Measurements from ENCODE around the gene PPA2.

PPA2 gene

DNA sequence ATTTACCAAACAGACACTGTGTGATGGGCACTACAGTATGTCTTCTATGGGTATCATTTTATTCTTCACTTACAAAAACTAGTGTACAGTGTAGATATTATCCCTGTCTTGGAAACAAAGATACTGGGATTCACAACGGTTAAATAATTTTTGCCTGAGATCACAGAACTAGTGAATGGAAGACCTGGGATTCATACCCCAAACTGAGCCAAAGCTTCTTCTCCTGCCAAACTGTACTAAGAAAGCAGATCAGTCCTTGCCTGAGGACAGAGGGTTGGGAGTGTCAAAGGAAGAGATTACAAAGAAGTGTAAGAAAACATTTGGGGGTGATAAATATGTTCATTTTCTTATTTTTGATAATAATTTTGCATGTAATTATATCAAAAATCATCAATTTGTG is 43.1 kb downstream of the PPA2 start:
- TF ChIP-seq, protein P1, sequence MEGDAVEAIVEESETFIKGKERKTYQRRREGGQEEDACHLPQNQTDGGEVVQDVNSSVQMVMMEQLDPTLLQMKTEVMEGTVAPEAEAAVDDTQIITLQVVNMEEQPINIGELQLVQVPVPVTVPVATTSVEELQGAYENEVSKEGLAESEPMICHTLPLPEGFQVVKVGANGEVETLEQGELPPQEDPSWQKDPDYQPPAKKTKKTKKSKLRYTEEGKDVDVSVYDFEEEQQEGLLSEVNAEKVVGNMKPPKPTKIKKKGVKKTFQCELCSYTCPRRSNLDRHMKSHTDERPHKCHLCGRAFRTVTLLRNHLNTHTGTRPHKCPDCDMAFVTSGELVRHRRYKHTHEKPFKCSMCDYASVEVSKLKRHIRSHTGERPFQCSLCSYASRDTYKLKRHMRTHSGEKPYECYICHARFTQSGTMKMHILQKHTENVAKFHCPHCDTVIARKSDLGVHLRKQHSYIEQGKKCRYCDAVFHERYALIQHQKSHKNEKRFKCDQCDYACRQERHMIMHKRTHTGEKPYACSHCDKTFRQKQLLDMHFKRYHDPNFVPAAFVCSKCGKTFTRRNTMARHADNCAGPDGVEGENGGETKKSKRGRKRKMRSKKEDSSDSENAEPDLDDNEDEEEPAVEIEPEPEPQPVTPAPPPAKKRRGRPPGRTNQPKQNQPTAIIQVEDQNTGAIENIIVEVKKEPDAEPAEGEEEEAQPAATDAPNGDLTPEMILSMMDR (IDR thresholded peaks at IDR 0.05) = no peak
- no peak overlapping the region for H2AFZ ChIP-seq
- H3K9ac ChIP-seq = no peak overlapping the region
- no peaks in the 10 kb centered on the region for H3K27me3 ChIP-seq (ENCODE audit: control insufficient read depth, insufficient read depth, low read length)
- no peaks in the 10 kb centered on the region for H3K4me1 ChIP-seq
- no peaks in the 10 kb centered on the region for H3K79me2 ChIP-seq
- no peak overlapping the region for H3K4me2 ChIP-seq (ENCODE audit: low read length)
- H3K4me3 ChIP-seq (ENCODE audit: low read depth, low read length) = no peak overlapping the region
- H3K36me3 ChIP-seq (ENCODE audit: control insufficient read depth, insufficient read depth, low read length) = no peaks in the 10 kb centered on the region
- no peak overlapping the region for H3K27ac ChIP-seq
- no peaks in the 10 kb centered on the region for H3K9me3 ChIP-seq (ENCODE audit: control insufficient read depth, low read length)

DNA sequence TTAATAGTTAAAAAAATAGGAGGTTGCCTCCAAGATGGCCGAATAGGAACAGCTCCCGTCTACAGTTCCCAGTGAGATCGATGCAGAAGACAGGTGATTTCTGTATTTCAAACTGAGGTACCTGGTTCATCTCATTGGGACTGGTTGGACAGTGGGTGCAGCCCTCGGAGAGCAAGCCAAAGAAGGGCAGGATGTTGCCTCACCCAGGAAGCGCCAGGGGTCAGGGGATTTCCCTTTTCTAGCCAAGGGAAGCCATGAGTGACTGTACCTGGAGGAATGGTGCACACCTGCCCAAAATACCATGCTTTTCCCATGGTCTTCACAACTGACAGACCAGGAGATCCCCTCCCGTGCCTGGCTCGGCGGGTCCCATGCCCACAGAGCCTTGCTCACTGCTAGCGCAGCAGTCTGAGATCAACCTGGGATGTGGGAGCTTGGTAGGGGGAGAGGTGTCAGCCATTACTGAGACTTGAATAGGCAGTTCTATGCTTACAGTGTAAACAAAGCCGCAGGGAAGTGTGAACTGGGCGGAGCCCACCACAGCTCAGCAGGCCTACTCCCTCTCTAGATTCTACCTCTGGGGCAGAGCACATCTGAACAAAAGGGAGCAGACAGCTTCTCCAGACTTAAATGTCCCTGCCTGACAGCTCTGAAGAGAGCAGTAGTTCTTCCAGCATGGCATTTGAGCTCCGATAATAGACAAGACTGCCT is 47.5 kb downstream of the PPA2 start:
- H3K36me3 ChIP-seq (ENCODE audit: control insufficient read depth, insufficient read depth, low read length) = no peaks in the 10 kb centered on the region
- H3K4me2 ChIP-seq (ENCODE audit: low read length) = no peak overlapping the region
- H3K79me2 ChIP-seq = no peaks in the 10 kb centered on the region
- H2AFZ ChIP-seq = no peak overlapping the region
- TF ChIP-seq, protein P1 (IDR thresholded peaks at IDR 0.05) = no peak
- no peak overlapping the region for H3K9ac ChIP-seq
- H3K9me3 ChIP-seq (ENCODE audit: control insufficient read depth, low read length) = no peaks in the 10 kb centered on the region
- H3K4me3 ChIP-seq (ENCODE audit: low read depth, low read length) = no peak overlapping the region
- H3K27ac ChIP-seq = no peak overlapping the region
- no peaks in the 10 kb centered on the region for H3K27me3 ChIP-seq (ENCODE audit: control insufficient read depth, insufficient read depth, low read length)
- no peaks in the 10 kb centered on the region for H3K4me1 ChIP-seq

DNA sequence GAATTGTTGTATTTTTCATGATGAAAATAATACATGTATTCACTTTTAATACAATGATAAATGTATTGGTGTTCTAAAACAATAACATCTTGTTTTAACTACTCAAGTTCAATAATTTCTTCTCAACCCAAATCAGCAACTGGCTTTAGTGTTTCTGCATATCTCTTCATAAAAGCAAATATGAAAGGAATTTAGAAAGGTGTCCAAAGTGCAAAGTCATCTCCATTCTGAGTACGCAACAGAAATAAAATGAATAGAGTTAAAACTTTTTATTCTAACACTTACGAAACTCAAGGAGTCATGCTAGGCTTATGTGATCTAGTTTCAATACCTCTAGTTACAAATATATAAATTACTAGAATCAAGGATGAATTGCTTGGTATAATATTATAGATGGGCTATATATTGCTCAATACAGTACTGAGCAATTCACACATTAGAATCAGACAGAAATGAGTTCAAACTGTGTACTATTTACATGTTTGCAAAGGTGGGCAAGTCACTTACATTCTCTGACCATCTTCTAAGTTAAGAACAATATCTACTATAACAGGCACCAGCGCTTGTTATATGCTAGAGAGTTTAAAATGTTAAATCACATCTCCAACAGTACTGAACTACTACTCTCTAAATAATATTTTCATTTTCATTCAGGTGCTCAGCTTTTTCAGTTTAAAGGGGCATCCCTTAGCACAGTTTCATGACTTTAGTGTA is 51.5 kb downstream of the PPA2 start:
- no peaks in the 10 kb centered on the region for H3K79me2 ChIP-seq
- no peak overlapping the region for H3K27ac ChIP-seq
- no peak overlapping the region for H3K4me2 ChIP-seq (ENCODE audit: low read length)
- TF ChIP-seq, protein P1 (IDR thresholded peaks at IDR 0.05) = no peak
- no peaks in the 10 kb centered on the region for H3K36me3 ChIP-seq (ENCODE audit: control insufficient read depth, insufficient read depth, low read length)
- no peak overlapping the region for H3K4me3 ChIP-seq (ENCODE audit: low read depth, low read length)
- no peaks in the 10 kb centered on the region for H3K9me3 ChIP-seq (ENCODE audit: control insufficient read depth, low read length)
- H3K9ac ChIP-seq = no peak overlapping the region
- H3K4me1 ChIP-seq = no peaks in the 10 kb centered on the region
- H2AFZ ChIP-seq = no peak overlapping the region
- no peaks in the 10 kb centered on the region for H3K27me3 ChIP-seq (ENCODE audit: control insufficient read depth, insufficient read depth, low read length)

DNA sequence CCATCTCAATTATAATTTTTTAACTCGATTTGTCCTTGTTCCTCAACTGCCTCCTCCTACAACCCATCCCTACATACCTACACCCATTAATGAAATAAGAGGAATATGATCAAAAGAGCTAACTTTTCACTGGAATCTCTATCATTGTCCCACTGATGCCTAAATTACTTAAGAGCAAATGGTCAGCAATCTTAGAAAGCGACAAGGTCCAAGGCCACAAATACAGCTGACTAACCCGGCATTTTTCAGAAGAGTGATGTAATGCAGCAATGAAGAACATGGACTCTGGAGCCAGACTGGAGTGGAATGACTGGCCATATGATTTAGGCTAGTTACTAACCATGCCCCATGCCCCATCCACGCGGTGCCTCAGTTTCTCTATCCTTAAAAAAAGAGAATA is 56.2 kb downstream of the PPA2 start:
- TF ChIP-seq, protein P1 (IDR thresholded peaks at IDR 0.05) = no peak
- H2AFZ ChIP-seq = no peak overlapping the region
- no peaks in the 10 kb centered on the region for H3K27me3 ChIP-seq (ENCODE audit: control insufficient read depth, insufficient read depth, low read length)
- no peak overlapping the region for H3K27ac ChIP-seq
- H3K9ac ChIP-seq = no peak overlapping the region
- H3K4me2 ChIP-seq (ENCODE audit: low read length) = no peak overlapping the region
- H3K9me3 ChIP-seq (ENCODE audit: control insufficient read depth, low read length) = no peaks in the 10 kb centered on the region
- no peaks in the 10 kb centered on the region for H3K79me2 ChIP-seq
- H3K4me3 ChIP-seq (ENCODE audit: low read depth, low read length) = no peak overlapping the region
- H3K36me3 ChIP-seq (ENCODE audit: control insufficient read depth, insufficient read depth, low read length) = no peaks in the 10 kb centered on the region
- no peaks in the 10 kb centered on the region for H3K4me1 ChIP-seq

All from parathyroid adenoma (tissue), 2 donors.